Nephron progenitor cell (in vitro differentiated cells): Measurements from ENCODE around the gene FRAT2.

ENCODE experiments used
- DNase-seq: peaks from one replicate; pipeline ENCODE4 v3.0.0; 2021
- H3K27ac Mint-ChIP-seq: 2 replicates; pipeline ENCODE4 v1.8.0; 2021; ENCODE audit warnings: mild to moderate bottlenecking, moderate library complexity, mixed read lengths
- H3K27me3 Mint-ChIP-seq: 2 replicates; pipeline ENCODE4 v1.8.0; 2021; ENCODE audit warnings: mild to moderate bottlenecking, low read depth, mixed read lengths; ENCODE audit not compliant: poor library complexity
- H3K36me3 Mint-ChIP-seq: 2 replicates; pipeline ENCODE4 v1.8.0; 2021; ENCODE audit warnings: low read depth, mixed read lengths
- H3K4me1 Mint-ChIP-seq: 2 replicates; pipeline ENCODE4 v1.8.0; 2021; ENCODE audit warnings: mixed read lengths
- H3K4me3 Mint-ChIP-seq: 2 replicates; pipeline ENCODE4 v1.8.0; 2021; ENCODE audit warnings: mild to moderate bottlenecking, moderate library complexity, mixed read lengths
- H3K9me3 Mint-ChIP-seq: 2 replicates; pipeline ENCODE4 v1.8.0; 2021; ENCODE audit warnings: mild to moderate bottlenecking, moderate library complexity, mixed read lengths
- TF ChIP-seq, protein P1 (sequence below): fragments of 200-600 bp; sonication (generic); IDR thresholded peaks from 2 replicates; pipeline ENCODE4 v1.5.0; 2021; ENCODE audit warnings: antibody characterized with exemption

FRAT2 gene

GRCh38 chr10:97312897-97313296 lies 21.6 kb downstream of the FRAT2 start:
- H3K4me1 Mint-ChIP-seq: peaks cover 12% of the 10 kb centered on the region
- H3K36me3 Mint-ChIP-seq: no peaks in the 10 kb centered on the region
- H3K9me3 Mint-ChIP-seq: no peaks in the 10 kb centered on the region
- no peak overlapping the region for H3K4me3 Mint-ChIP-seq
- TF ChIP-seq, protein P1, sequence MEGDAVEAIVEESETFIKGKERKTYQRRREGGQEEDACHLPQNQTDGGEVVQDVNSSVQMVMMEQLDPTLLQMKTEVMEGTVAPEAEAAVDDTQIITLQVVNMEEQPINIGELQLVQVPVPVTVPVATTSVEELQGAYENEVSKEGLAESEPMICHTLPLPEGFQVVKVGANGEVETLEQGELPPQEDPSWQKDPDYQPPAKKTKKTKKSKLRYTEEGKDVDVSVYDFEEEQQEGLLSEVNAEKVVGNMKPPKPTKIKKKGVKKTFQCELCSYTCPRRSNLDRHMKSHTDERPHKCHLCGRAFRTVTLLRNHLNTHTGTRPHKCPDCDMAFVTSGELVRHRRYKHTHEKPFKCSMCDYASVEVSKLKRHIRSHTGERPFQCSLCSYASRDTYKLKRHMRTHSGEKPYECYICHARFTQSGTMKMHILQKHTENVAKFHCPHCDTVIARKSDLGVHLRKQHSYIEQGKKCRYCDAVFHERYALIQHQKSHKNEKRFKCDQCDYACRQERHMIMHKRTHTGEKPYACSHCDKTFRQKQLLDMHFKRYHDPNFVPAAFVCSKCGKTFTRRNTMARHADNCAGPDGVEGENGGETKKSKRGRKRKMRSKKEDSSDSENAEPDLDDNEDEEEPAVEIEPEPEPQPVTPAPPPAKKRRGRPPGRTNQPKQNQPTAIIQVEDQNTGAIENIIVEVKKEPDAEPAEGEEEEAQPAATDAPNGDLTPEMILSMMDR: no peak
- H3K27ac Mint-ChIP-seq: no peak overlapping the region
- peaks cover 54% of the 10 kb centered on the region for H3K27me3 Mint-ChIP-seq
- DNase-seq: no peak

DNA sequence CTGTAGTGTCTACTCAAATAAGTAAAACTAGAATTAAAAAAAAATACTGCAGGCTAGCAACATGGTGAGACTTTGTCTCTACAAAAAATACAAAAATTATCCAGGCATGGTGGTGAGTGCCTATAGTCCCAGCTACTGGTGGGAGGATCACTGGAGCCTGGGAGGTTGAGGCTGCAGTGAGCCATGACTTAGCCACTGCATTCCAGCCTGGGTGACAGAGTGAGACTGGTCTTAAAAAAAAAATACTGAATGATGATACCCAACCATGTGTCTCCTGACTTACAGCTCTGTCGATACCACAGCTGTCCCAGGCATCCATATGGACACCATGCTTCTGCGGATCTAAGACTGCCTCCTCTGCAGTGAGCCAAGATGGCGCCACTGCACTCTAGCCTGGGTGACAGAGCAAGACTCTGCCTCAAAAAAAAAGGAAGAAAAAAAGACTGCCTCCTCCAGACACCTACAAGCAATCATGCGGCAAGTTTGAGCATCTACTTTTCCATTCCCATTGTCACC lies 23.4 kb downstream of the FRAT2 start:
- Mint-ChIP-seq H3K9me3 (no peaks in the 10 kb centered on the region), H3K27ac (no peak overlapping the region), H3K4me3 (no peak overlapping the region), H3K36me3 (no peaks in the 10 kb centered on the region), H3K4me1 (peaks cover 19% of the 10 kb centered on the region), H3K27me3 (peaks cover 49% of the 10 kb centered on the region)
- DNase-seq: no peak
- TF ChIP-seq, protein P1: no peak

DNA sequence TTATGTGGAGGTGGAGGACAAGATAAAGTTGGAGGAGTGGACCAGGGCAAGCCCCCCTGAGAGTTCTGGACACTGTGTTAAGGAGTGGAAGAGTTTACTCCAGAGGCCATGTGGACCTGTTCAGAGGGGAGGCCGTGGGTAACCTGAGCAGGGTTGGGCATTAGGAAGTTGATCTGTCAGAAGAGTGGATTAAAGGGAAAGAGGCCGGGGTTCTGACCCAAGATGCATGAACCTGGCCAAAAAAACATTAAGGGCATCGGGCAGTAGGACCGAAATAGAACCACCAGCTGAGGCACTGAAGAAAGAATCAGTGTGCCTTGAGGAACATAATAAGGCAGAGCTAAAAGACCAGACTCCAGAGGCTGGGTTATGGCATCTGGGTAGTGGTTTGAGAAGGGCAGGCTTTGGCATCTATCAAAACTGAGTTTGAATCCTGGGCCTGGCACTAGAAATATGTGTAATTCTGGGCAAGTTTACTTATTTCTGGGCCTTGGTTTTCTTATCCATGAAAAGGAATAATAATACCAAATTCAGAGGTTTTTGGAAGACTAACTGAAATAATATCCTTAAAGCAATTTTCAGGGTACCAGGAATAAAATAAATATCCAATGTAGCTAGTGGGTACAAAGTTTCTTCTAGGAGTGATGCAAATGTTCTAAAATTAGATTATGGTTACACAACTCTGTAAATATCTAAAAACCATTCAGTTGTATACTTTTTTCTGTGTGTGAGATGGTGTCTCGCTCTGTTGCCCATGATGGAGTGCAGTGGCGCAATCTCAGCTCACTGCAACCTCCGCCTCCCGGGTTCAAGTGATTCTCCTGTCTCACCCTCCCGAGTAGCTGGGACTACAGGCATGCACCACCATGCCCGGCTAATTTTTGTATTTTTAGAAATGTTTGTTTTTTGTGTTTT lies 26.4 kb downstream of the FRAT2 start:
- TF ChIP-seq, protein P1: no peak

GRCh38 chr10:97307441-97307840 lies 27.1 kb downstream of the FRAT2 start:
- Mint-ChIP-seq H3K27ac (peak overlapping the region; percentile 20), H3K27me3 (peaks cover 13% of the 10 kb centered on the region), H3K36me3 (no peaks in the 10 kb centered on the region), H3K4me3 (no peak overlapping the region), H3K4me1 (peaks cover 19% of the 10 kb centered on the region), H3K9me3 (no peaks in the 10 kb centered on the region)
- TF ChIP-seq, protein P1: no peak
- DNase-seq: no peak

More for the DNA sequence above, 26.4 kb downstream of the FRAT2 start:
- Mint-ChIP-seq H3K9me3 (no peaks in the 10 kb centered on the region), H3K4me1 (peaks cover 19% of the 10 kb centered on the region), H3K36me3 (no peaks in the 10 kb centered on the region), H3K27ac (no peak overlapping the region), H3K4me3 (no peak overlapping the region), H3K27me3 (peaks cover 19% of the 10 kb centered on the region)
- no peak for DNase-seq

DNA sequence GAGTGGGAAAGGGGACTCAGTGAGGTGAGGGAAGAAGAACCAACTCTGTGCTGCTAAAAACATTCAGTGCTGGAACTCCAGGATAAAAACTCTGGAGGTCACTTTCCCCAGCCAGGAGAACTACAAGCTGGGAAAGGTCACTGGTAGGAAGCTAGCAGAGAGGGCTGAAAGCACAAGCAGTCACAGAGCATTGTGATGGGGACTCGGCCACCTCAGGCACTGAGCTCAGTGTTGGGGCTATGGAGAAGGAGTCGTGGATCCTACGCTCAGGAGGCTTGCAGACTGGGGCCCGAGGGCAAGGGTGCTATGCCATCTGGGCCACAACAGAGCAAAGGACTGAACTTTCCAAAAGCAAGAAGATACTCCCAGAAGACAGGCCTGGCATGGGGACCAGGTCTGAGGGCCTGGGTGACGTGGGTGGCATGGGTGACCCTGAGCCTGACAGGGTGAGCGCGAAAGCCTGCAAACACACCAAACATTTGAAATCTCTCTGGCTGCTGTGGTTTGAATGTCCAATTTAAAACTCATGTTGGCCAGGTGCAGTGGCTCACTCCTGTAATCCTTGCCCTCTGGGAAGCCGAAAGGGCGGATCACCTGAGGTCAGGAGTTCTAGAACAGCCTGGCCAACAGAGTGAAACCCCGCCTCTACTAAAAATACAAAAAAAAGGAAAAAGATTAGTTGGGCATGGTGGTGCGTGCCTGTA lies 32.3 kb downstream of the FRAT2 start:
- Mint-ChIP-seq H3K27ac (no peak overlapping the region), H3K4me1 (peaks cover 9% of the 10 kb centered on the region), H3K4me3 (no peak overlapping the region), H3K36me3 (no peaks in the 10 kb centered on the region), H3K9me3 (no peaks in the 10 kb centered on the region), H3K27me3 (peaks cover 14% of the 10 kb centered on the region)
- DNase-seq: no peak
- TF ChIP-seq, protein P1: no peak
